Activated naive CD8-positive, alpha-beta T cell treated with anti-CD3 and anti-CD28 coated beads, Interleukin-2, amount 50 U/mL, for 16 hours (primary cell): ENCODE data around the gene PDXP.
A peak's percentile ranks its signal among the peaks of the same experiment; 100 is the strongest.

ENCODE experiments used
- DNase-seq: peaks from one replicate; pipeline ENCODE4 v3.0.0-alpha.2; 2020; ENCODE audit warnings: low read depth, low spot score

The PDXP gene

DNA sequence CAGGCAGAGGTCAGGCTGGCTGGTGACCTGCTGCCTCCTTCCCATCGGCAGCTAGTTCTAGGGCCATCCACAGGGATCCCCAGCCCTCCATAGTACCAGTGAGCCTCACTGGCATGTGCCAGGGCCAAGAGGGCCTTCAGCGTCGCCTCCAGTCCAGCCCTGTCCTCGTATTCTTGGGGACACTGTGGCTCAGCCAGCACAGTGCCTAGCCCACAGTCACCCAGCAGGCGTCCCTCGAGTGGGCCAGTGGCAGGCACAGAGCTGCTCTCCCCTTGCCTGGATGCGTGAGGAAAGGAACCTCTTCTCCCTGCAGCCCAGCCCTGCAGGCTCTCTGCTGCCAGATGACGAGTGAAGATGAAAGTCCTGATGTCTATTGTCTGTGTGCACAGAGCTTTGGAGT, 29.7 kb upstream of the PDXP start:
- DNase-seq = no peak

DNA sequence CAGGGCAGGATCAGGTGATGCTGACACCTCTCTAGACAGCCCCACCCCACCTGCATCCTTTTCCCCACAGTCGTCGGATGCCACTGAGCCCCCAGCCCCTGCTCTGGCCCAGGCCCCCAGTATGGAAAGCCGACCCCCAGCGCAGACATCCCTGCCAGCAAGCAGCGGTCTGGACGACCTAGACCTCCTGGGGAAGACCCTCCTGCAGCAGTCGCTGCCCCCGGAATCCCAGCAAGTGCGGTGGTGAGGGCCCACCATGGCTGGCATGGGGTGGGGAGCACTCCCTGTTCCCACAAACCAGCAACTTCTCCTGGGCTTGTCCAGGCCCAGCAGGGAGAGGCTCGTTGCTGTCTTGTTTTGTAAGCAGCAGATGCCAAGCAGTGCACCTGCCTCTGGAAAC, 28.6 kb upstream of the PDXP start:
- DNase-seq = no peak

DNA sequence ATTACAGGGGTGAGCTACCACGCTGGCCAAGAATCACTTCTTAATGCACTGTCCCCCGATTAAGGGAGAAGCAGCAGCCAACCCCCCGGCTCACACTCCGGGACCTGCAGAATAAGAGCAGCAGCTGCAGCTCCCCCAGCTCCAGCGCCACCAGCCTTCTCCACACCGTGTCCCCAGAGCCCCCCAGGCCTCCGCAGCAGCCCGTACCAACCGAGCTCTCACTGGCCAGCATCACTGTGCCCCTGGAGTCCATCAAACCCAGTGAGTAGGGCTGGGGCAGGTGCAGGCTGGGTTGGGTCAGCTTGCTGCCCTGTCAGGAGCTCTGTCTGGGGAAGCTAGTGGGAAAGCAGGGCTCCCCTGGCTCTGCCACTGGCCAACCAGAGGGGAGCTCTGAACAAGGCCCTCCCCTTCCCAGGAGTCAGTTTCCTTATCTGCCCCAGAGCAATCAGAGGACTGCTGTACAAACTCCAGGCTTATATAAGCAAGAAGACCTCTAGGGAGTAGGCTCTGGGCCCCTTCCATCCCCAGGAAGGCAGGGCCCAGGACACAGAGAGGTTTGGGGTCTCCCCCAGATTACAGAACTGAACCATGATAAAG, 27.6 kb upstream of the PDXP start:
- no peak for DNase-seq

DNA sequence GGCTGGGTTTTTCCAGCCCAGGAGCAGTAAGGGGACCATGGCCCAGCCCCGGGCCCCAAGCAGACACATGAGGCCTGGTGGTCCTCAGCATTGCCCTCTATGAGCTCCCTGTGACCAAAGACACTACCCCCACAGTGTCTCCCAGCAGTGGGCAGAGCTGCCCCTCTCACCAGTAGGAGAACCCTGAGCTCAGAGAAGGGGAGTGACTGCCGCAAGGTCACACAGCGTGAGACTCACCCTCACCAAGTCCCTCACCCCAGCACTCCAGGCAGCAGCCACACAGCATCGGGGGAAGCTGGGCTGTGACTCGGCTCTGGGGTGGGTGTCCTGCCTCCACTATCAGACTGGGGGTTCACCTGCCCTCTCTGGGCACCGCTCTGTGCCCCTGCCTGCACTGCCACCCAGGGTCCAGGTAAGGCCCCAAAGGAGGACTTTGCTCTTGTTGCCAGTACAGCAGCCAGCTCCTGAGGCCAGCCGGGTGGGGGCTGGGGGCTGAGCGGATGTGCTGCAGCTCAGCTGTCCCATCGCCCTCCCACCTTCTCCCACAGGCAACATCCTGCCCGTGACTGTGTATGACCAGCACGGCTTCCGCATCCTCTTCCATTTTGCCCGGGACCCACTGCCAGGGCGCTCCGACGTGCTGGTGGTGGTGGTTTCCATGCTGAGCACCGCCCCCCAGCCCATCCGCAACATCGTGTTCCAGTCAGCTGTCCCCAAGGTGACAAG, 26.9 kb upstream of the PDXP start:
- DNase-seq = no peak

DNA sequence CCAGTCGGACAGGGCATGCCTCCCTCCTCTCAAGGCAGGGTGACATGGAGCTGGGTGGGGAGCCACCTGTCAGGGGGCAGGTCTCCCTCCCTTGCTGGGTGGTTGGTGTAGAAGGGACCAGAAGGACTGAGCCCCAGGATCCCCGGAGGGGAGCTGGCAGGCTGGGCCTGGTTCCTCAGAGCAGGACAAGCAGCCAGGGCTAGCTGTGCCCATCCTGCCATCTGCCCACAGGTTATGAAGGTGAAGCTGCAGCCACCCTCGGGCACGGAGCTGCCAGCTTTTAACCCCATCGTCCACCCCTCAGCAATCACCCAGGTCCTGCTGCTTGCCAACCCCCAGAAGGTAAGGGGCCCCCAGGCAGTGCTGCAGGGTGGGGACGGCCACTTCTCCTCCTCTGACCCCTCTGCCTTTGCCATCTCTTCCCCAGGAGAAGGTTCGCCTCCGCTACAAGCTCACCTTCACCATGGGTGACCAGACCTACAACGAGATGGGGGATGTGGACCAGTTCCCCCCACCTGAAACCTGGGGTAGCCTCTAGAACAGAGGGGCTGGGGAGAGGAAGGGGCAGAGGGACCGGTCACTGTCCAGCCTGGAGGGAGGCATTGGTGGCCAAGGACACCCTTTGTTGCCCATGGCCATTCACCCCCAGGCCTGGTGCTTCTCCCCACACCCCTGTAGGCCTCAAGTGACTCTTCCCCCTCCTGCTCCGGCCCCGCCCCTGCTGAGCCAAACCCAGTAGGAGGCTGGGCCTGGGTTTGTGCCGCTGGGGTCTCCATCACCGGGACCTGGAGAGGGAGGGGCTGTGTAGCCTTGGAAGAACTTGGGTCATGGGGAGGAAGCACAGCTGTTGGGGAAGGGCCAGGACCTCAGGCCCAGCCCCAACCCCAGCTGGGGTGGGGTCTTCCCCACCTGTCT, 26.1 kb upstream of the PDXP start:
- no peak for DNase-seq

DNA sequence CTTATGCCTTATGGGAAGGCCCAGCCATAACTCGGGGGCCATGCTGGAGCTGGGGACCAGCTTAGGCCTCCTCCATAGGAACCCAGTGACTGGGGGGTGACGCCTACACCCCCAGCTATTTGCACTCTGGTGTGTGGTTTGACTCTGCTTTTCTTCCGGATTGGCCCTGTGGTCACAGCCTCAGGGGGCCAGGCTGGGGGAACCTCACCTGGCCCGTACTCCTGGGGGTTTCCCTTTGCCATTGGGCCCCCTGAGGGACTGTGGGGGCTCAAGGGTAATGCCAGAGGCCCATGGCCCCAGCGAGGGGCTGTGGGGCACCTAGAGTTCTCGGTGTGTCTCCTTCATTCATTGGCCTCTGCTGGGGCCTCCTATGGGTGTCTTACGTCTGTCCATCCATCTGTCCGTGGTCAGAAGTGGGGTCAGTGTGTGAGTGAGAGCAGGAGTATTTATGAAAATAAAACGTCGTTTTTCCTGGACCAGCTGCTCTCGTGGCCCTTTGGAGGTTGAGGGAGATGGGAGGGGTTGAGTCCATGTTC, 25.4 kb upstream of the PDXP start:
- DNase-seq = no peak

DNA sequence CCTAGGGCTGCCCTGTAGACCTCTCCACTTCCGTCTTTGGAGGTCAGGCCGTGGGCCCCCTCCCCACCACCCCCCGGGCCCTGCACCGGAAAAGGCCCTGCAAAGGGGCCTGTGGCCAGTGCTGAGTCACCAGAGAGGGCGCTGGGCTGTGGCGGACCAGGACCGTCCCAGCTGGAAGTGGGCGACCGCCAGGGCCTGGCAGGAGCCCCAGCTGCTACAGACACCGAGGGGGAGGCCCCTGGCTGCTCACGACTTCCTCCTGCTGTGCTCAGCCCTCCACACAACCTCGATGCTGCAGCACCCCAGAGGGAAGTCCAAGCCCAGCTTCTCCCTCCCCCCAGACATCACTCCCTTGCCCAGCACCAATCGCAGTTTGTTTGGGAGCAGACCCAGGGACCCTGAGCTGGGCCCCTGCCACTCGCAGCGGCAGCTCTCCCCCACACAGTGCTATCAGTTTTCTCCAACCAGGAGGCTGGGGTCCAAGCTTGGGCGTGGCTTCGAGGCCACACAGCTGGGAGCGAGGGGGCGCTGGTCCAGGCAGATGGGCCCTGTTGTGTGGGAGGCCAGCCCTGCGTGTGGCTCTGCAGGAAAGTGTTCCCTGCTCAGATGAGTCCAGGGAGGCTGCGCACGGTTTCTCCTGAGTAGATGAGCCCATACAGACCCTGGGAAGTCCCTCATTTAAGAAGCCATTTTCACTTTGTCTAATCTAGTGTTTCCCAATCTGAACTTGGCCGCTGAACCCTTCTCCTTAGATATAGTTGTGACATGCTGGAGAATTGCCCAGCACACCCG, 24.7 kb upstream of the PDXP start:
- DNase-seq = no peak

DNA sequence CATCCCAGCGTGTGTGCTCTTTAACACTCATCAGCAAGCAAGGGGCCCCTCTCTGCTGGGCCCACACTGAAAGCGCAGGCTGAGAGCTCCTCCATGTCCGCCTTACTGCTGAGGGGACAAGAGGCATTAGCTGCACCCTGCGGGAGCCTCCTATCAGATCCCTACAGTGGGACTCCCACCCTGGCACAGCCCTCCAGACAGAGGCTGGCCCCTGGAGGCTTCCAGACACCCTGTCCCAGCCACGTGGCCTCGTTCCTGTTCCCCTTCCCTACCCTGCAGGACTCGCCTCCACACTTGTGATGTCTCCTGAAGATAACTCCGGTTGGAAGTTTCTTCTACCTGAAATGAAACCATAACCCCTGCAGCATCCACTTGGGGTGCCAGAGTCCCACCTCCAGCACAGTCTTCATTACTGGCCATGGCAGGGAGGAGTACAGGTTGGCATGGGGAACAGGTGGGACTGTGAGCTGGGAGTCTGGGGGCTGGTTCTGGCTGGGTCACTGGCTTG, 24.1 kb upstream of the PDXP start:
- DNase-seq = no peak

DNA sequence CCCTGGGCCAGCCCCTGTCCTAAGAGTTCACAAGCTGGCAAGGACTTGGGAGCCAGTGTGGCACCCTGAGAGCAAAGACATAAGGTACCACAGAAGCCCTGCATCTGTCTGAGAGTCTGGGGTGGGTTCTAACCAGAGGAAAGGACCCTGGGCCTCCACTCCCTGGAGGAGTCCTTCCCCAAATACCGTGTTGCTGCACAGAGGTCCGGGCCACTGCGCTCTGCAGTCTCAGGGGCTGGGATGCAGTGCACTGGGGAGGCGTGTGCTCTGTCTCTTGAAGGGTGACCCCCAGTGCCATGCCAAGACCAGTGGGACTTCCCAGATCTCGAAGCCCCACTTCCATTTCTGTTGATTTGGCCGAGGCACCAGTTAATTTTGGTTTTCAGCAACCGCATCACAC, 23.4 kb upstream of the PDXP start:
- DNase-seq = no peak

DNA sequence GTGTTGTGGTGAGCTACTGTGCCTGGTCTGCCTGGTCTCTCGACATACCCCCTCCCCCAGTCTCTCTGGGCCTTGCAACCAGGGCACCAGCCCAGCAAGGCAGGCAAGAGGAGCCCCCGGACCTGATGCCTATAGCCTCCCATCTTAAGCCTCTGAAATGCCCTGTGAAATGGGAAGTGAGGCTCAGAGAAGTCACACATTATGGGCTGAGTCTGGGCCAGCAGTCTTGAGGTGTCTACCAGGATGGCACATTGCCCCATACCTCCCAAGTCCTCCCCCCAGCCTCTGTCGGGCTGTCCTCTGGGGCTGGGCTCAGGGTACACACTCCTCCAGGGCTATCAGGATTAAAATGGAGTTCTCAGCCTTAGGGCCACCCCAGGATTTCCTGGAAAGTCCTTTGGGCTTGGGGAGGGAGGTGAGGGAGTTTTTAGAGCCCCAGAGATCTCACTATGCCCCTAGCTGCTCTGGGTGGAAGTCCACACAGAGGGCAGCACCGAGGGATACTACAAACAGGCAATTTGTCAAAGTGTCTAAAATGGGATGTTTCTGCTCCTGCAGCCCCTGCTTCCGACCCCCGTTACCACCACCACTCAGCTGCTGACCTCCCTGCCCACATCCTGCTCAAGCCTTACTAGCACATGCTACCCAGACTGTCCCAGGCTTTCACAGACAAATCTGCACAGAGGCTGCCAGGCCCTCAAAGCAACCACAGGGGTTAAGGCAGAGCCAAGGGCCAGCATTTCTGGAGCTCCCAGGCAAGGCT, 22.2 kb upstream of the PDXP start:
- DNase-seq = no peak

DNA sequence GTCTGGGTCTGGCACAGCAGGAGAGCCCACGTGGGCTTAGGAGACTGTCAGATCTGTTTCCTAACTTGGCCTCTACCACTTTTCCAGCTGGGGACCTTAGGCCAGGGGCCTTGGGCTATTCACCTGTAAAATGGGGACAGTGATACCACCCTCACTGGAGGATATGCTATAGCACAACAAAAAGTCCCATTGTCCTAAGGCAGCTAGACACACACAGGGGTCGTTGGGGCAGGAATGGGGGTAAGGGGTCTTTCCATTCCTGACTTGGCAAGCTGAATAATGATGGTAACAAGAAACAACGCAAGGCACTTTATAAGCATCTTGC, 21.6 kb upstream of the PDXP start:
- DNase-seq = no peak

DNA sequence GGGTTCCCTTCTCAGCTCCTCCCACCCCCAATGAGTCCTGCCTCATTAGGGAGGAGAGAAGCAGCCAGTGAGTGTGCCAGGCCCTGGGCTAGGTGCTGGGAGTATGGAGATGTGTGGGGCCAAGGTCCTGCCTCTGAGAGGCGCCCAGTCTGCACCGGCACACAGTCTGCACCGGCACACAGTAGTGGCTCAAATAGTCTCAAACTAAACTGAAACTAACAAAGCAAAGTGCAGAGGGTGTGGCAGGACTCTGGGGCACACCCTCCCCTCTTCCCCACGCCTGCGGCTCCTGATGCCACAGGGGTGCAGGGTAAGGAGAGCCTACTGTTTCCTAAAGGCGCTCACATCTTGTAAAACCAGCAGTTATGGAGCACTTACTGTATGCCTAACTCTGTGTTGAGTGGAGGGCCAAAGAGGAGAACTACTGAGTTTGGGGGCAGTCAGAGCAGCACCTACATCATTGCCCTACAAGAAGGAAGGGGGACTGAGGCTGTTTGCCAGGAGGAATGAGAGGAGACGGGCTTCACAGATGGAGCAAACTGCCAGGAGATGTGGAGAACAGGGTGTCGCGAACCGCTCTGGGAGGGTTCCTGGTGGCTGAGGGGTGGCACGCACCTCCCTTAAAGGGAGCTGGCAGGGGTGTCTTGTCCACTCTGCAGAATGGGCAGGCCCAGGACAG, 20.0 kb upstream of the PDXP start:
- DNase-seq = no peak

DNA sequence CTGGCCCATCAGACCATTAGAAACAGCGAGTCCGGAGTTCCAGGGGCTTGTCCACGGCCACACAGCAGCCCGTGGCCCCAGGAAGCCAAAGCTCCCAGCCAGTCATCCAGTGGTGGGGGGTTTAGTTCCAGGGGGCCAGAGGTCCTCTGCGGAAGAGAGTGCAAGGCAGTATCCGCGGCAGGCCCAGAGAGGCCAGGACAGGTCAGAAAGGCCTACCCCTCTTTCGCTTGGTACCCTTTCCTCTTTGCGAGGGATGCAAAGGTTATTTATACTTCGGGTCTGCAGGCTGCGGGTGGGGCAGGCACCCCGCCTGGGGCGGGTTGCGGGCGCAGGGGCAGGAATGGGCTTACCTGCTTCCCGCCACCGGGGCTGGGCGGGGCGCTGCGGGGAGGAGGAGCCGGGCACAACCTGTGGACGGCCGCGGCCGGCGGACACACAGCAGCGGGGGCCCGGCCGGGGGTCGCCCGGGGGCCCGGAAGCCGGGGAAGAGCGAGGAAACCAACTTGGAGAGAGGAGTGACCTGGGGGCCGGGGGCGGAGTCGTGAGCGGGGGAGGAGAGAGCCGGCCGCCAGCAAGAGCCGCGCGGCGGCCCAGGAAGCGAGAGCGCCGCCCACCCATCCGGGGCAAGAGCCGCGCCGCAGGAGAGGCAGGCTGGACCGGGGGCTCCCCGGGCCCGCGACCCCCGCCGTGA, 19.3 kb upstream of the PDXP start, which contains the start of gene SH3BP1:
TSS of gene SH3BP1 (plus strand) at position 600 of the 691 bp plus-strand sequence. CDS start 119 bp downstream, outside the sequence.
- no peak for DNase-seq

DNA sequence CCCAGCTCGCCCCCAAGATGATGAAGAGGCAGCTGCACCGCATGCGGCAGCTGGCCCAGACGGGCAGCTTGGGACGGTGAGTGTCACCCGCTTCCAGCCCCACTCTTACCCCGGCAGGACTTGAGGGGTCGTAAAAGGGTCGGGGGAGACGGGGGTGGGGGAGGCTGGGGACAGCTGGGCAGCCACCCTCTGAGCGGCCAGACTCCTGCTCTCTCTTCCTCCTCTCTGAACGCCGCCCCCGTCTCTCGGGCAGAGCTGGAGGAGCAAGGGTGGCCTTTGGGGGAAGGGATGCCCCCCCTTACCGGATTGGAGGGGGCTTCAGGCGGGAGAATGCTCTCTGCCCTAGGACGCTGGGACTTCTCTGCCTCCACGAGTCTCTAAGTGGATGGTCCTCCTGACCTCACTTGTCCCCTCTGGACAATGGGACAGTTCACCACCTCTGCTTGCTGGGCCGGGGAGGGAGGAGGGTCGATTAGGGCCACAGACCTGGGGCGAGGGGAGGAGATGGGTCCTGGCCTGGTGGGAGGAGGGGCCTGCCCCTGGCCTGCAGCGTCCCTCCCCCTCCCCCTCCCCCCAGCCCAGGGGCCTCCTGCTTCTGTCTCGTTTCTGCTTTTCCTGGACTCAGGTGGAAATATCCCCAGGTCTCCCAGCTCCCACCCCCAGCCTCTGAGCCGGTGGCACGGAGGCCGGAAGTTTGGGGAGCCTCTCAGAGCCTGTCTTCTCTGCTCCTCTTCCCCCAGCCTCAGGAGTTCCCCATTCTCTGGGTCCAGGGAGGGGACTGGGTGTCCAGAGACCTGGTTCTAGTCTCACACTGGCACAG, 18.5 kb upstream of the PDXP start:
- no peak for DNase-seq

DNA sequence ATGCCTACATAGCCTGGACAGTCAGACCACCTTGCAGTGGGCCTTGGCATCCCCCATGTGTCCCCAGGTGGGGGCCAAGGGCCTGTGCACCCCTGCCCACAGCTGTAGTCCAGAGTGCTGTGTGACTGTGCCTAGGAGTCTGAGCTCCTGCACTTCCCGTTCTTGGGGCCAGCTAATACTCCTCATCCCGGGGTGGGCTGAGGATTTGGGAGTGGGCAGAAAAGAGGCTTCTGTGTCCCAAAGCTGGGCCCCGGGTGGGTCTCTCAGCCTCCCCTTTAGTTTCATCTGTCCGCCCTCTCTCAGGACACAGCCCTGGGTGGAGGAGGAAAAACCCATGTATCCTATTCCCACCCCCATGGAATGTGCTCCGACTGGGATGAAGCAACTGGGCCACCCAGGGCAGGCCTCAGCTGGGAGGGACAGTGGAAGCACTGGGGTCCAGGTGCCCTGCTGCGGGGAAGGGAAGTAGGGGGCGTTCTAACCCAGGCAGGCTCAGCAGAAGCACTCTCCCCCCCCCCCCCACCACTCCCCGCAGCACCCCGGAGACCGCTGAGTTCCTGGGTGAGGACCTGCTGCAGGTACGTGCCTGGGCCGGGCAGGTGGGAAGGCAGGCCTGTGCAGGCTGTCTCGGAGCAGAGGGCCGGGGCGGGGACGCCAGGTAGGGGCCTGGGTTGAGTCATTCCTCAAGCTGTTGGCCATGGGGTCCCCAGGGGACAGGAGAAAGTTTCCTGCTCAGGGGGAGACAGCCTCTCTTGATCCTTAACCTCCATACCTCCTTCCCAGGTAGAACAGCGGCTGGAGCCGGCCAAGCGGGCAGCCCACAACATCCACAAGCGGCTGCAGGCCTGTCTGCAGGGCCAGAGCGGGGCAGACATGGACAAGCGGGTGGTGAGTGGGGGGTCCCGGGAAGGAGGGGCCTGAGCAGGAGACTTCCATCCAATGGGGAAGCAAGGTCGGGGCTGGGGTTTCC, 17.6 kb upstream of the PDXP start:
- no peak for DNase-seq

DNA sequence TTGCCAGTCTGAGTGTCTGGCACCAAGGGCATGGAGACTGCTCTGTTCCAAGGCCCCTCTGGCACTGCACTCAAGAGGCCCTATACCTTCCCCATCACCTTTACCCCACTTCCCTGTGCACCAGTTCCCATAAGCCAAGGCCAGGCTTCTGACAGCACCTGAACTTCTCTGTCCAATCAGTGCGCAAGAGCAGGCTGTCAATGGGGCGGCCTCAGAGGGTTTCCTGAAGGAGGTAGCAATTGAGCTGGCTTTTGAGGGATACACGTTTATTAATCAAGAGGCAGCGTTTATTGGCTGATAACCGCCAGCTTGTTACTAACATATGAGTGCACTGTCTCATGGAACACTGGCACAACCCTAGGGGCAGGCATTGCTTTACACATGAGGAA, 17.0 kb upstream of the PDXP start:
- DNase-seq = no peak

DNA sequence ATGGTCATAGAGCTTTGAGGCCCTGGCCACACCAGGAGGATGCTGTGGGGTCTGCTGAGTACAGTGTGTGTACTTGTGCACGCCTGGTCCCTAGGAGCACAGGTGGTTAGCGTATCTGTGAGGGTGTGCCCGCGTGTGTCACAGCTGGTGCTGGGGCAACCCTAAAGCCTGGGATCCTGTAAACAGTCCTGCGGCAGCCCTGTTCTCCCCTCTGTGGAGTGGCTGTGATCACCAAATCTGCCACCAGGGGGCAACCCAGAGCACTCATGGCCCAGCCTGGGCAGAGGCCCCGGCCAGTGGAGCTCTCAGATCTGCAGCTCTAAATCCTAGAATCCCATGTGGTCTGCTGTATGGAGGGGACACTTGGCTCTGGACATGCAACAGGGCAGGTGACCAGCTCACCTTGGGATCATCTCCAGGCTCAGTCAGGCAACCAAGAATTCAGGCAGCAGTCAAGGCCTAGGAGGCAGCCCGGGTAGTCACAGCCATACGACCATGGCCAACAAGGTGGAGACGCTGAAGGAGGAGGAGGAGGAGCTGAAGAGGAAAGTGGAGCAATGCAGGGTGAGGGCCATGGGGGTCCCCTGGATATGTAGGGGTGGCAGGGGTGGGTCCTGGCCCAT, 15.2 kb upstream of the PDXP start:
- peak; percentile 80 for DNase-seq
